Ovary (tissue), 9 donors: ENCODE measurements around the gene RANBP9. TPM values are rescaled to one million over a fixed set of nuclear protein-coding genes. Genes with fewer than 3 reads are reported as not detected.

Experiments
- DNase-seq, 5 donors: peaks; one replicate each; pipeline ENCODE4 v3.0.0-alpha.2; 2019 to 2020
- H3K27ac ChIP-seq, 2 donors: fragments of 200-600 bp; one replicate each; pipeline versions ENCODE4 v1.5.1 to v1.8.0; 2019 to 2022
- H3K27me3 ChIP-seq: fragments of 200-600 bp; one replicate; pipeline ENCODE4 v1.8.0; 2022
- H3K36me3 ChIP-seq: fragments of 200-600 bp; sonication (generic); one replicate; pipeline ENCODE4 v1.5.1; 2019
- H3K4me1 ChIP-seq: one replicate; pipeline ENCODE4 v1.8.1; 2013; ENCODE audit warnings: mild to moderate bottlenecking, moderate library complexity; ENCODE audit not compliant: insufficient read depth
- H3K4me3 ChIP-seq: fragments of 200-600 bp; sonication (generic); one replicate; pipeline ENCODE4 v1.5.1; 2017
- H3K9me3 ChIP-seq, 2 donors: fragments of 200-600 bp in 1 of 2; sonication (generic) in 1 of 2; one replicate each; pipeline versions ENCODE4 v1.5.1 to v1.8.1; 2013 to 2019; ENCODE audit warnings: mild to moderate bottlenecking in 1 of 2, moderate library complexity in 1 of 2
- CTCF ChIP-seq, 3 donors: fragments of 450-650 bp in 2 of 3; fragments of 200-600 bp in 1 of 3; IDR thresholded peaks; one replicate each; pipeline versions ENCODE4 v1.5.1 to v1.8.0; 2016 to 2022; ENCODE audit warnings: antibody characterized with exemption in 3 of 3, mild to moderate bottlenecking in 1 of 3
- EP300 ChIP-seq: sonication (generic); formaldehyde crosslinking; IDR thresholded peaks from one replicate; pipeline ENCODE4 v1.6.1; 2017; ENCODE audit warnings: antibody characterized with exemption
- POLR2A ChIP-seq: fragments of 450-650 bp; IDR thresholded peaks from one replicate; pipeline ENCODE4 v1.6.1; 2017; ENCODE audit warnings: antibody characterized with exemption, mild to moderate bottlenecking, moderate library complexity
- WGBS, 3 donors: extraction: QIAGEN DNeasy Blood & Tissue Kit in 1 of 3; methylation state at CpG; one replicate each; pipeline versions ENCODE4 v1.1.5 to v1.1.7; 2013 to 2017; 5-methylcytosine and 5-hydroxymethylcytosine counted together
- intact Hi-C, 4 donors: fragments of 100-400 bp; cut with DNase I; formaldehyde crosslinking; loops; one replicate each; pipeline versions ENCODE4 v1.11.0 to v1.15.1; 2022 to 2023
- polyA plus RNA-seq, 2 donors: library from polyadenylated mRNA; stranded (reverse); fragments of 200-250 nt in 1 of 2; fragments of 350-450 nt in 1 of 2; fragmentation: Illumina TruSeq in 1 of 2; extraction: RNeasy Lipid Tissue Mini Kit (QIAGEN cat#74804) in 1 of 2; gene quantifications; one replicate each; pipeline ENCODE4 v1.2.3, GENCODE V29; 2013 to 2014
- total RNA-seq, 7 donors: library from RNA; depleted of rRNA in 2 of 7; stranded (reverse); fragments of >200 nt in 2 of 7; fragmentation: NEBNext Ultra II Directional in 3 of 7; extraction: Animal tissue kit (Norgen Biotek cat#: 25700) in 3 of 7; gene quantifications; one replicate each; pipeline versions ENCODE4 v1.1.0 to v1.2.4, GENCODE V29; 2016 to 2023
- donor health status: DM: no; HTN: no; CAD: no; lungs with moderate emphysema.
- donor health status: DM: no; HTN: no; CAD: no.
- donor health status: Bipolar disorder and iron deficiency.
- donor health status: DM: yes; HTN: yes; CAD: no.
- donor health status: DM: no; HTN: no; CAD: no.
- donor health status: DM: yes; HTN: yes; CAD: no.

RANBP9 gene
- total and polyA plus RNA-seq, 9 donors: 24.8 to 50.6 (median 37.0) TPM

- Histone ChIP-seq H3K36me3 (no peaks in the 10 kb centered on the region), H3K9me3 (no peaks in the 10 kb centered on the region), H3K27ac (no peak overlapping the region), H3K27me3 (no peaks in the 10 kb centered on the region), H3K4me3 (no peak overlapping the region), H3K4me1 (peaks cover 5% of the 10 kb centered on the region)
- WGBS, 3 donors: 98 to 100% (median 99%) methylated on average over 5 of the region's 5 CpGs
- intact Hi-C loops: no loop called here
- no peak for DNase-seq
- no peak for TF ChIP-seq CTCF (IDR thresholded peaks at IDR 0.05)
- no peak for TF ChIP-seq POLR2A
- no peak for TF ChIP-seq EP300
Observed at GRCh38 chr6:13688692-13689196, 22.9 kb downstream of the RANBP9 start.

- DNase-seq: no peak
- H3K36me3 ChIP-seq: no peaks in the 10 kb centered on the region
- no peaks in the 10 kb centered on the region for H3K9me3 ChIP-seq
- no peak overlapping the region for H3K4me3 ChIP-seq
- intact Hi-C loops: no loop called here
- WGBS, 3 donors: 13 to 29% (median 27%) methylated on average over 1 of the region's 1 CpG
- TF ChIP-seq CTCF (IDR thresholded peaks at IDR 0.05): no peak
- TF ChIP-seq POLR2A: no peak
- TF ChIP-seq EP300: no peak
- H3K27me3 ChIP-seq: no peaks in the 10 kb centered on the region
- no peak overlapping the region for H3K27ac ChIP-seq
- H3K4me1 ChIP-seq: peaks cover 5% of the 10 kb centered on the region
Observed at GRCh38 chr6:13687917-13688351, 23.7 kb downstream of the RANBP9 start.

- Histone ChIP-seq H3K9me3 (no peaks in the 10 kb centered on the region), H3K4me3 (no peak overlapping the region), H3K4me1 (peaks cover 5% of the 10 kb centered on the region), H3K27ac (no peak overlapping the region), H3K36me3 (no peaks in the 10 kb centered on the region), H3K27me3 (no peaks in the 10 kb centered on the region)
- no peak for DNase-seq
- intact Hi-C loops: no loop called here
- no peak for TF ChIP-seq POLR2A
- no peak for TF ChIP-seq EP300
- no peak for TF ChIP-seq CTCF (IDR thresholded peaks at IDR 0.05)
- 75 to 85% (median 81%) methylated on average over 4 of the region's 4 CpGs for WGBS, 3 donors
Observed at GRCh38 chr6:13684855-13685254, 26.8 kb downstream of the RANBP9 start.

- Histone ChIP-seq H3K4me3 (no peak overlapping the region), H3K27me3 (no peaks in the 10 kb centered on the region), H3K9me3 (no peaks in the 10 kb centered on the region), H3K27ac (no peak overlapping the region), H3K4me1 (peaks cover 7% of the 10 kb centered on the region), H3K36me3 (no peaks in the 10 kb centered on the region)
- DNase-seq: no peak
- intact Hi-C loops: no loop called here
- TF ChIP-seq POLR2A (no peak), CTCF (IDR thresholded peaks at IDR 0.05) (no peak), EP300 (no peak)
Observed at GRCh38 chr6:13683038-13683437, 28.6 kb downstream of the RANBP9 start.
